Breast epithelium (tissue), 3 donors: ENCODE data around the gene PSIP1.

Source experiments
- POLR2A ChIP-seq: fragments of 450-650 bp; IDR thresholded peaks from one replicate; pipeline ENCODE4 v1.6.1; 2016; ENCODE audit warnings: antibody characterized with exemption, mild to moderate bottlenecking, moderate library complexity
- TF ChIP-seq, protein P1 (sequence below), 3 donors: fragments of 450-650 bp; IDR thresholded peaks; one replicate each; pipeline ENCODE4 v1.5.1; 2016 to 2017; ENCODE audit warnings: antibody characterized with exemption in 3 of 3, mild to moderate bottlenecking in 3 of 3, moderate library complexity in 3 of 3

DNA sequence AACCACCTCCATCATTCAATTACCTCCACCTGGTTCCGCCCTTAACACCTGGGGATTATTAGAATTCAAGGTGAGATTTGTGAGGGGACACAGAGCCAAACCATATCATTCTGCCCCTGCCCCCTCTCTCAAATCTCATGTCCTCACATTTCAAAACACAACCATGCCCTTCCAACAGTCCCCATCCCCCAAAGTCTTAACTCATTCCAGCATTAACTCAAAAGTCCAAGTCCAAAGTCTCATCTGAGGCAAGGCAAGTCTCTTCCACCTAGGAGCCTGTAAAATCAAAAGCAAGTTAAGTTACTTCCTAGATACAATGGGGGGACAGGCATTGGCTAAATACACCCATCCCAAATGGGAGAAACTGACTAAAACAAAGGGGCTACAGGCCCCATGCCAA is 18.8 kb downstream of the PSIP1 start:
- TF ChIP-seq, protein P1, sequence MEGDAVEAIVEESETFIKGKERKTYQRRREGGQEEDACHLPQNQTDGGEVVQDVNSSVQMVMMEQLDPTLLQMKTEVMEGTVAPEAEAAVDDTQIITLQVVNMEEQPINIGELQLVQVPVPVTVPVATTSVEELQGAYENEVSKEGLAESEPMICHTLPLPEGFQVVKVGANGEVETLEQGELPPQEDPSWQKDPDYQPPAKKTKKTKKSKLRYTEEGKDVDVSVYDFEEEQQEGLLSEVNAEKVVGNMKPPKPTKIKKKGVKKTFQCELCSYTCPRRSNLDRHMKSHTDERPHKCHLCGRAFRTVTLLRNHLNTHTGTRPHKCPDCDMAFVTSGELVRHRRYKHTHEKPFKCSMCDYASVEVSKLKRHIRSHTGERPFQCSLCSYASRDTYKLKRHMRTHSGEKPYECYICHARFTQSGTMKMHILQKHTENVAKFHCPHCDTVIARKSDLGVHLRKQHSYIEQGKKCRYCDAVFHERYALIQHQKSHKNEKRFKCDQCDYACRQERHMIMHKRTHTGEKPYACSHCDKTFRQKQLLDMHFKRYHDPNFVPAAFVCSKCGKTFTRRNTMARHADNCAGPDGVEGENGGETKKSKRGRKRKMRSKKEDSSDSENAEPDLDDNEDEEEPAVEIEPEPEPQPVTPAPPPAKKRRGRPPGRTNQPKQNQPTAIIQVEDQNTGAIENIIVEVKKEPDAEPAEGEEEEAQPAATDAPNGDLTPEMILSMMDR (IDR thresholded peaks at IDR 0.05) = no peak
- no peak for TF ChIP-seq POLR2A
